ENCODE measurements around the gene PNPLA7. TPM values are rescaled to one million over a fixed set of nuclear protein-coding genes. Genes with fewer than 3 reads are reported as not detected.
A peak's percentile ranks its signal among the peaks of the same experiment; 100 is the strongest.

The PNPLA7 gene
- total RNA-seq, 1 donor from 2014 or later = 13.7 TPM

DNA sequence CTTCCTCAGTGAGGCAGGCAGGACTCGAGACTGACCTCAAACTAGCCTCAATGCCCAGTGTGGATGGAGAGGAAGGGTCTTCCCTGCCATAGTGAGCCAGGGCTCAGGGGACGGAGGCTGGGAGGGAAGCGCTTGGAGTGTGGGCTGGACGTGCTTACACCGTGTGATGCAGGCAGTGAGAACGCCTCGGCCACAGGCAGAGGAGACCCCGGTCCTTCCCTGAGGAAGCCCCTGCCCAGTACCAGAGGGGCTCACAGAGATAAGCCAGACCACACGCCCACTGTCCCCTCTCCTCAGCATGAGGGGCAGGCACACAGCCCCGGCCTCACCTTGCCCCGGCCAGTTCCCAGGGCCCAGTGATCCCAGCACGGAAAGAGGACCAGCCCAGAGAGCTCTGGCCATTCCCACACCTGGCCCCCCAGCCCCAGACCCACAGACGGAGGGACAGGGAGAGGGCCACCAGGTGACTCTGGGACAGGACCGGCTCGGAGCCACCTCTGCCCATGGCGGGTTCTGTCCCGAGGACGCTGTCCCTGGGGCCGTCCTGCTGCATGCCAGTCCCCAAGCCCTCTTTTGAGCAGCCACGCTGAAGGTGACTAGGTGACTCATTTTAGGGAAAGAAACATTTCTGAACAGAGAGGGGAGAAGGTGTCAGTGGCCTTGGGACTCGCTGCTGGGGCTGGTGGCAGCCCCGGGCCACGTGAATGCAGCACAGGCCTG lies 85.0 kb downstream of the PNPLA7 start:
- TF ChIP-seq, protein P1, sequence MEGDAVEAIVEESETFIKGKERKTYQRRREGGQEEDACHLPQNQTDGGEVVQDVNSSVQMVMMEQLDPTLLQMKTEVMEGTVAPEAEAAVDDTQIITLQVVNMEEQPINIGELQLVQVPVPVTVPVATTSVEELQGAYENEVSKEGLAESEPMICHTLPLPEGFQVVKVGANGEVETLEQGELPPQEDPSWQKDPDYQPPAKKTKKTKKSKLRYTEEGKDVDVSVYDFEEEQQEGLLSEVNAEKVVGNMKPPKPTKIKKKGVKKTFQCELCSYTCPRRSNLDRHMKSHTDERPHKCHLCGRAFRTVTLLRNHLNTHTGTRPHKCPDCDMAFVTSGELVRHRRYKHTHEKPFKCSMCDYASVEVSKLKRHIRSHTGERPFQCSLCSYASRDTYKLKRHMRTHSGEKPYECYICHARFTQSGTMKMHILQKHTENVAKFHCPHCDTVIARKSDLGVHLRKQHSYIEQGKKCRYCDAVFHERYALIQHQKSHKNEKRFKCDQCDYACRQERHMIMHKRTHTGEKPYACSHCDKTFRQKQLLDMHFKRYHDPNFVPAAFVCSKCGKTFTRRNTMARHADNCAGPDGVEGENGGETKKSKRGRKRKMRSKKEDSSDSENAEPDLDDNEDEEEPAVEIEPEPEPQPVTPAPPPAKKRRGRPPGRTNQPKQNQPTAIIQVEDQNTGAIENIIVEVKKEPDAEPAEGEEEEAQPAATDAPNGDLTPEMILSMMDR (IDR thresholded peaks at IDR 0.05) = no peak
- Histone ChIP-seq H3K4me3 (no peak overlapping the region), H3K27me3 (no peaks in the 10 kb centered on the region), H3K36me3 (no peaks in the 10 kb centered on the region), H3K27ac (no peak overlapping the region), H3K9me3 (no peaks in the 10 kb centered on the region), H3K4me1 (no peaks in the 10 kb centered on the region)
- peak; percentile 58 for DNase-seq
- no peak for ATAC-seq
- intact Hi-C loops (cut with DNase I) = no loop called here

- ATAC-seq = no peak
- Histone ChIP-seq H3K4me3 (no peak overlapping the region), H3K4me1 (peaks cover 6% of the 10 kb centered on the region), H3K9me3 (no peaks in the 10 kb centered on the region), H3K27me3 (no peaks in the 10 kb centered on the region), H3K36me3 (no peaks in the 10 kb centered on the region), H3K27ac (no peak overlapping the region)
- TF ChIP-seq, protein P1 (IDR thresholded peaks at IDR 0.05) = no peak
- intact Hi-C loops (cut with DNase I) = no loop called here
- DNase-seq = peak; percentile 61
These were observed 85.8 kb downstream of the PNPLA7 start for GRCh38 chr9:137464291-137464999.

GRCh38 chr9:137463931-137464290 lies 86.3 kb downstream of the PNPLA7 start:
- no peaks in the 10 kb centered on the region for H3K36me3 ChIP-seq
- no peak for ATAC-seq
- peak; percentile 60 for DNase-seq
- TF ChIP-seq, protein P1 (IDR thresholded peaks at IDR 0.05) = no peak
- no peaks in the 10 kb centered on the region for H3K27me3 ChIP-seq
- no peaks in the 10 kb centered on the region for H3K9me3 ChIP-seq
- intact Hi-C loops (cut with DNase I) = no loop called here
- no peak overlapping the region for H3K4me3 ChIP-seq
- H3K27ac ChIP-seq = no peak overlapping the region
- peaks cover 7% of the 10 kb centered on the region for H3K4me1 ChIP-seq

GRCh38 chr9:137462986-137463930 lies 86.9 kb downstream of the PNPLA7 start:
- peak; percentile 57 for DNase-seq
- intact Hi-C loops (cut with DNase I) = no loop called here
- Histone ChIP-seq H3K36me3 (no peaks in the 10 kb centered on the region), H3K4me3 (no peak overlapping the region), H3K4me1 (peaks cover 7% of the 10 kb centered on the region), H3K27me3 (no peaks in the 10 kb centered on the region), H3K27ac (no peak overlapping the region), H3K9me3 (no peaks in the 10 kb centered on the region)
- TF ChIP-seq, protein P1 (IDR thresholded peaks at IDR 0.05) = no peak
- no peak for ATAC-seq

DNA sequence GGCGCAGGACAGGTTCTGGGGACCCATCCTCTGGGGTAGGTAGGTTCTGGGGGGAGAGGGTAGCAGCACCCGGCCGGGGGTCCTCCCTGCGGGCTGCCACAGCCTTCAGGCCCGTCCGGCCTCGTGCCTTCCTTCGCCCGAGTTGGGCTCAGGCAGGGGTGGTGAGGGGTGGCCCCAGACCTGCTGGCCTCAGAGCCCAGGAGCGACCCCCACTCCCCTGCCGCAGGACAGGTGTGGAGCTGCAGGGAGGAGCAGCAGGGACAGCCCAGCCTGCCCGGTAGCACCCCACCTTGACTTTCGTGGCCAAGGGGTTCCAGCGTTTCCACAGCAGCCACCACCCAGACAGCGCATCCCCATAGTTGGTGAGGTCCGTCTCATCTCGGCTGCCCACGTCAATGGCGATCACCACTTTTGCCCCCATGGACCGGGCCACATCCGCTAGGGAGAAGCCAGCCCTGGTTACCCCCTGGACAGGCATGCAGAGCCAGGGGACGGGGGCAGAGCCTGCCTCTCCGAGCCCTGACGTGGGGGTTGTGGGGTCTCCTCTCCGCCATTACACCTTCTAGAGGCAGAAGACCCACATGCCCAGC lies 87.7 kb downstream of the PNPLA7 start:
- Histone ChIP-seq H3K36me3 (no peaks in the 10 kb centered on the region), H3K9me3 (no peaks in the 10 kb centered on the region), H3K27me3 (no peaks in the 10 kb centered on the region), H3K4me3 (no peak overlapping the region), H3K4me1 (peaks cover 10% of the 10 kb centered on the region), H3K27ac (peak overlapping the region; percentile 24)
- ATAC-seq = no peak
- TF ChIP-seq, protein P1 (IDR thresholded peaks at IDR 0.05) = no peak
- peak; percentile 64 for DNase-seq
- intact Hi-C loops (cut with DNase I) = no loop called here

Data from upper lobe of right lung (tissue), 1 donor.